GM12872 (cell line): ENCODE measurements around the gene DTNB.

Source experiments
- TF ChIP-seq, protein P1 (sequence below): IDR thresholded peaks from 3 replicates; pipeline ENCODE4 v1.5.1; 2011; ENCODE audit warnings: low read depth, mild to moderate bottlenecking, low read length, moderate library complexity; ENCODE audit not compliant: insufficient read depth

The DTNB gene

DNA sequence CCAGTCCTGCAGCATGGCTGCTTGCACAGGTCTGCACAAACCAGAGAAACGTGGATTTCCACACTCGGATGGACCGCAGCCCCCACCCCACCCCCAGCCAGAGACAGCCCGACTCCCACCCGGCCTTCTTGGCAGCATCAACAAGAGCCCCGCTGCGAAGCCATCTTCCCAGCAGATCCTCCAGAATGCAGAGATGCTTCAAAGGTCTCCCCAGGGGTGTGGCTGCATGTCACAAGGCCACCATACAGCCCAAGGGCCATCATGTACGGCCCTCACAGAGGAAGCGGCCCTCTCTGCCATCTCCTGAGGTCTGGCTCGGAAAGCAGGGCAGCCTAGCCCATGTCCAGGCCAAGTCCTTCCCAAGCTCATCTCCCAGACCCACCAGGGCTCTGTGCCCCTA, 343.1 kb downstream of the DTNB start:
- TF ChIP-seq, protein P1, sequence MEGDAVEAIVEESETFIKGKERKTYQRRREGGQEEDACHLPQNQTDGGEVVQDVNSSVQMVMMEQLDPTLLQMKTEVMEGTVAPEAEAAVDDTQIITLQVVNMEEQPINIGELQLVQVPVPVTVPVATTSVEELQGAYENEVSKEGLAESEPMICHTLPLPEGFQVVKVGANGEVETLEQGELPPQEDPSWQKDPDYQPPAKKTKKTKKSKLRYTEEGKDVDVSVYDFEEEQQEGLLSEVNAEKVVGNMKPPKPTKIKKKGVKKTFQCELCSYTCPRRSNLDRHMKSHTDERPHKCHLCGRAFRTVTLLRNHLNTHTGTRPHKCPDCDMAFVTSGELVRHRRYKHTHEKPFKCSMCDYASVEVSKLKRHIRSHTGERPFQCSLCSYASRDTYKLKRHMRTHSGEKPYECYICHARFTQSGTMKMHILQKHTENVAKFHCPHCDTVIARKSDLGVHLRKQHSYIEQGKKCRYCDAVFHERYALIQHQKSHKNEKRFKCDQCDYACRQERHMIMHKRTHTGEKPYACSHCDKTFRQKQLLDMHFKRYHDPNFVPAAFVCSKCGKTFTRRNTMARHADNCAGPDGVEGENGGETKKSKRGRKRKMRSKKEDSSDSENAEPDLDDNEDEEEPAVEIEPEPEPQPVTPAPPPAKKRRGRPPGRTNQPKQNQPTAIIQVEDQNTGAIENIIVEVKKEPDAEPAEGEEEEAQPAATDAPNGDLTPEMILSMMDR = no peak

DNA sequence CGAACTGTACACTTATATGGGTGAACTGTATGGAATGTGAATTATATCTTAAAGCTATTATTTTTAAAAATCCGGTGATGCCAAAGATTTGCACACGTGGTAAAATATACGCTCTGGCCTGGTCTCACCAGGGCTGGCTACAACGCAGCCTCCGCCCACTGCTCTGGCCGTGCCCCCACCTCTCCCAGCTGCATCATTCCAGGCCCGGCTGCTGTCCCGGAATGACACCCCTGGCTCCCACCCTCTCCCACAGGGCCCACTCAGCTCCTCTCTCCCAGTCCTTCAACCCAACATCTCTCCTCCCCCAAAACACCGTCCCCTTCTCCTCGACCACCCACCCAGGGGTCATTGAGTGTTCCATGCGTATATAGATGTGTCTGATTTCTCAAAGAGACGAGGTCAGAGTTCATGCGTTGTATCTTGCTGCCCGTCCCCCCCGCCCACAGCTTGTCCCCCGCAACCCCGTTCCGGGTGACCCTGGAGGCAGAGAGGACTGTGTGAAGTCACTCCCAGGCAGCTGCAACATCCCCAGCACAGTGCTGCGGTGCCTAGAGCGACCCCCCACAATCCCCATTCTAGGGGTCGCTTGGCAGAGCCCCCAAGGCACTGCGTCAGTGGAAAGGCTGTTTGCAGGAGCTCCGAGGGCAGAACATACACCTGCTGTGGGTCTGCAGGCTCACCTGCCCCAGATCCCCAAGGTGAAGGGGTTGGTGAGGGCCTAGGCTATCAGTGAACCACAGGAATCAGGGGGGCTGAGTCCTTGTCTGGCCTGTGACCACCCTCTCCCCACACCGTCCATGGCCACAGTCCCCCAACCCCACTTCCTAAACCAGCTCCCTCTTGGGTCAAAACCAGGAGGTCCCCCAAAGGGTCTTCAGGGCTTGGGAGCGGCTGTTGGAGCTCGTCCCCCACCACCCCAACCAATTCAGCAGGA, 345.0 kb downstream of the DTNB start:
- TF ChIP-seq, protein P1 = no peak
